HG03175 (cell line): ENCODE measurements around the gene PCCB.
"Not testable (repeated sequence)": the region's sequence is repeated elsewhere in the genome, so short reads cannot be mapped to it uniquely, and the experiment has no call there.

Experiments used
- ATAC-seq: cut with Tn5 transposase; IDR thresholded peaks from one replicate; pipeline ENCODE4 v1.9.1; 2021; ENCODE audit warnings: mild to moderate bottlenecking, moderate library complexity; ENCODE audit not compliant: unreplicated experiment

Gene PCCB

DNA sequence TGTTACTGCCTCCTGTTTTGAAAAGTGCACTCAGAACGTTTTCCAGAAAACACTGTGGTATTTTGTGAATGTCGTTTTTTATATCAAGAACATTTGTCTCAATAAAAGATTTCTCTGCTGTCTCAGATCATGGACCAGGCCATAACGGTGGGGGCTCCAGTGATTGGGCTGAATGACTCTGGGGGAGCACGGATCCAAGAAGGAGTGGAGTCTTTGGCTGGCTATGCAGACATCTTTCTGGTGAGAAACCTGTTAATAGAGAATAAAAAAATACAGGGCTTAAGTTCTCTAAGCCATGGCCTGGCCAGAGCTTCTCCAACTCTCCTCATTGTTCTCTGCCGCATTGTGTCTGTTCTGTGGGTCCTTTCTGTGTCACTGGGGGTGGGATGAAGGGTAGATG is 11.7 kb downstream of the PCCB start:
- ATAC-seq = no peak

GRCh38 chr3:136262559-136262958 is 12.4 kb downstream of the PCCB start:
- ATAC-seq = no peak

DNA sequence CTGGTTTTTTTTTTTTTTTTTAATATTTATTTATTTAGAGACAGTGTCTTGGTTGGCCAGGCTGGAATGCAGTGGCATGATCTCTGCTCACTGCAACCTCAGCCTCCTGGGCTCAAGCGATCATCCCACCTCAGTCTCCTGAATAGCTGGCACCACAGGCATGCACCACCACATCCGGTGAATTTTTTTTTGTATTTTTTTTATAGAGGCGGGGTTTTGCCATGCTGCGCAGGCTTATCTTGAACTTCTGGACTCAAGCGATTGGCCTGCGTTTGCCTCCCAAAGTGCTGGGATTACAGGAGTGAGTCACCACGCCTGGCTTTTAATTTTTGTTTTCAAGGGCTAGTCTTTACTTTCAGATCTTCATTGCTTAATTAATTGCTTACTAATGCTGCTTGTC is 13.1 kb downstream of the PCCB start:
- no peak for ATAC-seq

DNA sequence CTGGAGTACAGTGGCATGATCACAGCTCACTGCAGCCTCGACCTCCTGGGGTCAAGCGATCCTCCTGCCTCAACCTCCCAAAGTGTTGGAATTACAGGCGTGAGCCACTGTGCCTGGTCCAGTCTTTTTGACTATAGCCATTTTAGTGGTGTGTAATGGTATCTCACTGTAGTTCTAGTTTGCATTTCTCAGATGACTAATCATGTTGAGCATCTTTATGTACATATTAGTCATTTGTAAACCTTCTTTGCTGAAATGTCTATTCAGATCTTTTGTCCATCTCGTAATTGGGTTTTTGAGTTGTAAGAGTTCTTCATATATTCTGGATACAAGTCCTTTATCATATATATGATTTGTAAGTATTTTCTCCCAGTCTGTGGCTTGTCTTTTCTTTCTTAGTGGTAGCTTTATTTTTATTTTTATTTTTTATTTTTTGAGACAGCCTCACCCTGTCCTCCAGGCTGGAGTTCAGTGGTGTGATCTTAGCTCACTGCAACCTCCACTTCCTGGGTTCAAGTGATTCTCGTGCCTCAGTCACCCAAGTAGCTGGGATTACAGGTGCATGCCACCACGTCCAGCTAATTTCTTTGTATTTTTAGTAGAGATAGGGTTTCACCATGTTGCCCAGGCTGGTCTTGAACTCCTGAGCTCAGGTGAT is 16.5 kb downstream of the PCCB start:
- not testable (repeated sequence) for ATAC-seq

DNA sequence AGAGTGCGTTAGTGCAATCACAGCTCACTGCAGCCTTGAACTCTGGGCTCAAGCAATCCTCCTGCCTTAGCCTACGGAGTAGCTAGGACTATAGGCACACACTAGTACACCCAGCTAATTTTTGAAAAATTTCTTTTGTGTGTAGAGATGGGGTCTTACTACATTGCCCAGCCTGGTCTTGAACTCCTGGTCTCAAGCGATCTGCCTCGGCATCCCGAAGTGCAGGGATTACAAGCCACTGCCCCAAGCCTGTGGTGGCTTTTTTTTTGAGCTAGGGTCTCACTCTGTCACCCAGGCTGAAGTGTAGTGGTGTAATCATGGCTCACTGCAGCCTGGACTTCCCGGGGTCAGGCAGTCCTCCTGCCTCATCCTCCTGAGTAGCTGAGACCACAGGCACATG is 17.1 kb downstream of the PCCB start:
- no peak for ATAC-seq

GRCh38 chr3:136270179-136270578 is 20.0 kb downstream of the PCCB start:
- no peak for ATAC-seq

DNA sequence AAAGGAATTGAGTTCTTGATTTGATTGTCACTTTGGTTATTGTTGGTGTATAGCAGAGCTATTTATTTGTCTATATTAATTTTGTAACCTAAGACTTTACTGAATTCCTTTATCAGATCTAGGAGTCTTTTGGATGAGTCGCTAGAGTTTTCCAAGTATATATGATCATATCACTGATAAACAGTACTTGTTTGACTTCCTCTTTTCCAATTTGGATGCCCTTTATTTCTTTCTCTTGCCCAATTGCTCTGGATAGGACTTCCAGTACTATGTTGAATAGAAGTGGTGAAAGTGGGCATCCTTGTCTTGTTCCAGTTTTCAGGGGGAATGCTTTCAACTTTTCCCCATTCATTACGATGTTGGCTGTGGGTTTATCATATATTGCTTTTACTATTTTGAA is 21.5 kb downstream of the PCCB start:
- ATAC-seq = not testable (repeated sequence)

DNA sequence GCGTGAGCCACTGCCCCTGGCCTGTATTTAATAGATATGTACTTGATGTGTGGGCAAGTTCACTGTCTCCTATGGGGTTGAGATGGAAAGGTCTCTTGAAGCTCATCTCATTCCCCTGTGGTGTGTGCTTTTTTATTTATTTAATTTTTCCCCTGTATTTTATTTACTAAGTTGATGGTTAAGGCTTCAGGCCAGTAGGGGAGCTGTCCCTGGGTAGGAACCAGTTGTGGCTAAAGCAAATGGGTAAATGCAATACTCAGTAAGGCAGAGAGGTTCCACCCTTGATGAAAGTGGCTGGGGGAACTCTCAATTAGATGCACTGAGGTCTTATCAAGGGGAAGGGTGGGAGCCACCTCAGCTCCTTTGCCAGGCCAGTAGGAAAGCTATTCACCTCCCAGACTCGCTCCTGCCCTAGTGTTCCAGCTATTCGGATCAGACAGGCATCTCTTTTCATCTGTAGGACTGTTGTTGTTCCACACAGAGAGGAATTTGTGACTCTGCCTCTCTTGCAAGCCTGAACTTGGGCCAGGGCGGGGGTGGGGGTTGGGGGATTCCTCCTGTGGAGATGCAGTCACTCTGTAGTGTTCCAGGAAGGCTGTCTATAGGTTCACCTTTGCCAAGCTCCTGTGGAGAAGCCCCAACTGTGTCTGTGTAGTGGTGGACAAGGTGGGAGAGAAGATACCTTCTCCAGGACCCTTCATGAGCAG is 26.1 kb downstream of the PCCB start:
- ATAC-seq = no peak

- ATAC-seq = no peak
Observed at GRCh38 chr3:136277115-136277514, 27.0 kb downstream of the PCCB start.

- no peak for ATAC-seq
Observed at GRCh38 chr3:136277634-136278033, 27.5 kb downstream of the PCCB start.

DNA sequence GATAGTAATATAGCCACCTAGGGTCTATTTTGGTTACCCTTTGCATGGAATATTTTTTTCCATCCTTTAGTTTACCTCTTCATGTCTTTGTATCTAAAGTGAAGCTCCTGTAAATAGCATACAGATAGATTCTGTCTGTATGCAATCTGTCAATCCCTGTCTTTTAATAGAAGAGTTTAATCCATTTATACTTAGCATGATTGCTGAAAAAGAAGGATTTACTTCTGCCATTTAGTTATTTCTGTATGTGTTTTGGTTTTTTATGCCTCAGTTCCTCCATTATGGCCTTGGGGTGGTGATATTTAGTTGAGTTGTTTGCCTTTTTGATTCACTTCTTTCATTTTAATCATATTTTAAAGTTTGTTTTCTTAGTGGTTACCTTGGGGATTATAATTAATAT is 29.0 kb downstream of the PCCB start:
- no peak for ATAC-seq

- no peak for ATAC-seq
Observed at GRCh38 chr3:136280961-136281360, 30.8 kb downstream of the PCCB start.

- no peak for ATAC-seq
Observed at GRCh38 chr3:136281966-136282520, 31.9 kb downstream of the PCCB start.

DNA sequence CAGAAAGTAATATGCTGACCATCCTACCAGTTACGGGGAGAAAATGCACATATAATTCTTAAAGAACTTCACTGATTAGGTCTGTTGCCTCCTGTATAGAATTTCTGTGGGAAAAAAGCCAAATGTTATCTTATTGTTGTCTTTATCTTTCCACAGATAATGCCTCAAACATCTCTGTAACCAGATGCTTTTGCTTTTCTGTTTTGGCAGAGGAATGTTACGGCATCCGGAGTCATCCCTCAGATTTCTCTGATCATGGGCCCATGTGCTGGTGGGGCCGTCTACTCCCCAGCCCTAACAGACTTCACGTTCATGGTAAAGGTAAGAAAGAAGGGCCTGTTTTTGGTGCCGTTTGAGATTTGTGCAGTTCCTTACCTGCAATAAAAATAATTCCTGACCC is 33.5 kb downstream of the PCCB start:
- ATAC-seq = no peak

GRCh38 chr3:136291302-136291701 is 41.2 kb downstream of the PCCB start:
- no peak for ATAC-seq

DNA sequence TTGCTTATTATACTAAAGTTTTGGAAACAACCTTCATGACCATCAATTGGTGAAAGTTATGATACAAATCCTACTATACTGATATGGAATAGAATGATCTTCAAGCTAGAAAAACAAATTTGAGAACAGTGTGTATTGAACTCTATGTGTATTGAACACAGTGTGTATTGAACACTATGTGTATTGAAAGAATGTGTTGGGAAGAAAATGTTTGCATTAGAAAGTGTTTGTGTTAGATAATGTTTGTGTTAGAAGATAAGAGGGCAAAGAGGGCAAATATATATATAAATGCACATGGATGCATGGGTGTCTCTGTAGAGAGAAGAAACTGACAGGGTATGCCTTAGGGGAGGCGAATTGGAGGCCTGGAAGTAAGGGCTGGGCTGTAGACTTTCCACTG is 42.4 kb downstream of the PCCB start:
- ATAC-seq = no peak

DNA sequence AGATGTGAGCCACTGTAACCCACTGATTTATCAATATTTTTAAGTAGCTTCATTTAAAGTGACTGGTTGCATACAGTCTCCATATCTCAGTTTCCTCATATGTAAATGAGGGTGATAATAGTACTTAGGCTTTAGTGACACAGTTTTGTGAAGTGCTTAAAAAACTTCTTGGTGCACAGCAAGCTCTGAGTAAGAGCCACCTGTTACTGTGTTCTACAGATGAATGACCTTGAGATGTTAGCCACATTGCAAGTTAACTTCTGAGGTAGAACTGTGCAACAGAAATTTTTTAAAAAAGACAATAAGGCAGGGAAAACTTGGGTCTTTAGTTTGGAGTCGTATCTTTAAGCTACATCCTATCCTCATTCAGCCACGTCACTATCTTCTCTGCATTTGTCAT is 43.1 kb downstream of the PCCB start:
- ATAC-seq = no peak

- no peak for ATAC-seq
Observed at GRCh38 chr3:136294176-136294575, 44.0 kb downstream of the PCCB start.

- no peak for ATAC-seq
Observed at GRCh38 chr3:136296960-136297359, 46.8 kb downstream of the PCCB start.

GRCh38 chr3:136297826-136298225 is 47.7 kb downstream of the PCCB start:
- no peak for ATAC-seq

DNA sequence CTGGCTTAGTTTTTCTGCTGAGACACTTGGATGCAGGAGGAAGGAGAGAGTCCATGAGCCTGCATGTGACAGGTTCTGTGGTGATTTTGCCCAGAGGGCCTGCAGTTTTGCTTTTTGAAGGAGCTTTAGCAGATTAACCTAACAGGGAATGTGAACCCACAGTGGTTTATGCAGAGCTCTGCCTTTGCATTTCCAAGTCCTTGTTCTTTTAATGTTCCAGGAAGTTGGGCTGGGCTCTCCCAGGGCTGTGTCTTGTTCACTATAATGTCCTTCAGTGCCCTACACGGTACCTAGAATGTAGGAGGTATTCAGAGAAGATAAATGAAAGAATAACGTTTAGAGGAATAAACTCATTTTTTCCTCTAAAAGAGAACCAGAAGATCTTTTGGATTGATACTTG is 50.3 kb downstream of the PCCB start:
- no peak for ATAC-seq

- ATAC-seq = no peak
Observed at GRCh38 chr3:136305879-136306278, 55.7 kb downstream of the PCCB start.
